ENCODE measurements around the gene PTGDS. TPM values are rescaled to one million over a fixed set of nuclear protein-coding genes. Genes with fewer than 3 reads are reported as not detected.

The PTGDS gene
- total RNA-seq, 1 donor from 2014 or later = 3.8 TPM

DNA sequence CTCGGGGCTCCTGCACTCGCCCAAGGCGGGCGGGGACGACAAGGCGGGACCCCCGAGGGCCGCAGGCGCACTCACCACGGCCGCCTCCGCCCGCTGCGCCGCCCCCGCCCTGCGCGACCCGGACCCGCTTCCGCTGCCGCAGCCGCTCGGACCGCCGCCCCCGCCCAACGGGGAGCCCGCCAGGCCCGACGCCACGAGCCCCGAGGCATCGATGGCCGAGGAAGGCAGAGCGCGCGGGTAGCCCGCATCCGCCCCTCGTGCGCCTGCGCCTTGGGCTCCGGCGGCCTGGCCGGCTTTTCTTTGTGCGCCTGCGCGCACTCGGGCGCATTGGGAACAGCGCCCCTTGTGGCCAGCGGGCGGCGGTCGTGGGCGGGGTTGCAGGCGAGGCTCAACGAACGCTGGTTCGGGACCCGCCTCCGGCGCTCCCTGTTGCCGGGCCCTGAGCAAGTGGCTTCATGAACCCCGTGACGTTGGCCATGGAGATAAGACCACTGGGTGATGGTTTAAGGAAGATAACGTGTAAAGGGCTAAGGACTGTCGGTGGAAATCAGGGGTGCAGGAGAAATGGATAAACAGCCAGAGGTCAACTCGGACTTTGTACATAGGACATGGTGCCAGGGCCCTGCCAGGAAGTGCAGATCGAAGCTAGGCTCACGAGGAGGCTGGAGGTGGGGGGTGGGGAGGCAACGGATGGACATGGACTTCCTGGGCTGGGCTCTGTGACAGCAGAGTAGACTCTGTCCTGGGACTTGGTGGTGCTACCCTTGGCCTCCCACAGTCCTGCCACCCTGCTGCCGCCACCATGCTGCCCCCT is 32.6 kb upstream of the PTGDS start, which contains the start of the genes C8G and FBXW5:
C8G (plus strand) TSS at position 725 of the 814 bp plus-strand sequence; CDS start at position 803, 78 bp downstream.
FBXW5 (minus strand) TSS at position 220 of the 814 bp plus-strand sequence. CDS start 655 bp downstream, outside the sequence.
- H3K27me3 ChIP-seq (ENCODE audit: control insufficient read depth, insufficient read depth, low read length) = no peaks in the 10 kb centered on the region
- peaks cover 1% of the 10 kb centered on the region for H3K36me3 ChIP-seq (ENCODE audit: control insufficient read depth, insufficient read depth, low read length)
- H3K4me3 ChIP-seq (ENCODE audit: low read depth, low read length) = peak within 1 kb of the TSS; percentile 92
- DNase-seq (ENCODE audit: low read depth) = peak; percentile 34
- TF ChIP-seq, protein P1, sequence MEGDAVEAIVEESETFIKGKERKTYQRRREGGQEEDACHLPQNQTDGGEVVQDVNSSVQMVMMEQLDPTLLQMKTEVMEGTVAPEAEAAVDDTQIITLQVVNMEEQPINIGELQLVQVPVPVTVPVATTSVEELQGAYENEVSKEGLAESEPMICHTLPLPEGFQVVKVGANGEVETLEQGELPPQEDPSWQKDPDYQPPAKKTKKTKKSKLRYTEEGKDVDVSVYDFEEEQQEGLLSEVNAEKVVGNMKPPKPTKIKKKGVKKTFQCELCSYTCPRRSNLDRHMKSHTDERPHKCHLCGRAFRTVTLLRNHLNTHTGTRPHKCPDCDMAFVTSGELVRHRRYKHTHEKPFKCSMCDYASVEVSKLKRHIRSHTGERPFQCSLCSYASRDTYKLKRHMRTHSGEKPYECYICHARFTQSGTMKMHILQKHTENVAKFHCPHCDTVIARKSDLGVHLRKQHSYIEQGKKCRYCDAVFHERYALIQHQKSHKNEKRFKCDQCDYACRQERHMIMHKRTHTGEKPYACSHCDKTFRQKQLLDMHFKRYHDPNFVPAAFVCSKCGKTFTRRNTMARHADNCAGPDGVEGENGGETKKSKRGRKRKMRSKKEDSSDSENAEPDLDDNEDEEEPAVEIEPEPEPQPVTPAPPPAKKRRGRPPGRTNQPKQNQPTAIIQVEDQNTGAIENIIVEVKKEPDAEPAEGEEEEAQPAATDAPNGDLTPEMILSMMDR (IDR thresholded peaks at IDR 0.05; ENCODE audit: insufficient read depth, low read length, poor library complexity, severe bottlenecking) = peak; percentile 78

DNA sequence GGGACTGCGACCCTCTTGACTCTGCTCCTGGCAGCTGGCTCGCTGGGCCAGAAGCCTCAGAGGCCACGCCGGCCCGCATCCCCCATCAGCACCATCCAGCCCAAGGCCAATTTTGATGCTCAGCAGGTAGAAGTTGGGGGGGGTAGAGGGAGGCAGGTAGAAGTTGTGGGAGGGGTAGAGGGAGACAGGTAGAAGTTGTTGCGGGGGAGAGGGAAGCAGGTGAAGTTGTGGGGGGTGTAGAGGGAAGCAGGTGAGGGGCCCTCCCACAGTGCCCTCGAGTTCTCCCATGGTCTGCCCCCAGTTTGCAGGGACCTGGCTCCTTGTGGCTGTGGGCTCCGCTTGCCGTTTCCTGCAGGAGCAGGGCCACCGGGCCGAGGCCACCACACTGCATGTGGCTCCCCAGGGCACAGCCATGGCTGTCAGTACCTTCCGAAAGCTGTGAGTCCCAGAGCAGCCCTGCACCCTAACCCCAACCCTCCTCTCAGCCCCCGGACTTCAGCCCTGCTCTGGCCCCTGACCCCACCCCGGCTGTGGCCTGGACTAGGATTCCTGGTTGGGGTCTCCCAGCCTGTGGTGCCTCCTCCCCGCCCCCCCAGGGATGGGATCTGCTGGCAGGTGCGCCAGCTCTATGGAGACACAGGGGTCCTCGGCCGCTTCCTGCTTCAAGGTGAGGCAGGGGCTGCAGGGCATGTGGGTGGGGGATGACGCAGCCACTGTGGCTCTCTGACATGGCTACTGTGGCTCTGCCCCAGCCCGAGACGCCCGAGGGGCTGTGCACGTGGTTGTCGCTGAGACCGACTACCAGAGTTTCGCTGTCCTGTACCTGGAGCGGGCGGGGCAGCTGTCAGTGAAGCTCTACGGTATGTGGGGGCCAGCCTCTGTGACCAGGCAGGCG is 31.7 kb upstream of the PTGDS start:
- DNase-seq (ENCODE audit: low read depth) = no peak
- TF ChIP-seq, protein P1 (IDR thresholded peaks at IDR 0.05; ENCODE audit: insufficient read depth, low read length, poor library complexity, severe bottlenecking) = no peak
- H3K36me3 ChIP-seq (ENCODE audit: control insufficient read depth, insufficient read depth, low read length) = peaks cover 1% of the 10 kb centered on the region
- H3K27me3 ChIP-seq (ENCODE audit: control insufficient read depth, insufficient read depth, low read length) = no peaks in the 10 kb centered on the region
- H3K4me3 ChIP-seq (ENCODE audit: low read depth, low read length) = no peak overlapping the region

DNA sequence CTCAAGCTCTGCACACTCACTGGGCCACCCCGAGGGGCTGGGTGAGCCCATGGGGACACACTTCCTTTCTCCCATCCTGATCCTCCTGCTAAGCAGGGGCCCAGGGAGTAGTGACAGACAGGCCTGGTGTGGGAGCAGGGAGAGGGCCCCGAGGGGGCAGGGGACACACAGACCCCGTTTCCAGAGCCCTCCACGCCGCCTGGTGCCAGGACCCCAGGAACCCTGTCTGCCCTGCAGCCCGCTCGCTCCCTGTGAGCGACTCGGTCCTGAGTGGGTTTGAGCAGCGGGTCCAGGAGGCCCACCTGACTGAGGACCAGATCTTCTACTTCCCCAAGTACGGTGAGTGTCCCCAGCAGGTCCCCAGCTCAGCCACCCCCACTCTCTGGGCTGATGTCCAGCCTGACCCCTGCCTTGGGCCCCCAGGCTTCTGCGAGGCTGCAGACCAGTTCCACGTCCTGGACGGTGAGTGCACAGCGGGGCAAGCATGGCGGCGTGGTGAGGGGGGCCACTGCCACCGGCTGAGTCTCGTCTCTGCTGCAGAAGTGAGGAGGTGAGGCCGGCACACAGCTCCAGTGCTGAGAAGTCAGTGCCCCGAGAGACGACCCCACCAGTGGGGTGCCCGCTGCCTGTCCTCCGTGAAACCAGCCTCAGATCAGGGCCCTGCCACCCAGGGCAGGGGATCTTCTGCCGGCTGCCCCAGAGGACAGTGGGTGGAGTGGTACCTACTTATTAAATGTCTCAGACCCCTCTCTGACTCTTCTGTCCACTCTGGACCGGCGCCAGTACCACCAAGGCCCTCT is 30.9 kb upstream of the PTGDS start:
- Histone ChIP-seq H3K4me3 (ENCODE audit: low read depth, low read length) (no peak overlapping the region), H3K27me3 (ENCODE audit: control insufficient read depth, insufficient read depth, low read length) (no peaks in the 10 kb centered on the region), H3K36me3 (ENCODE audit: control insufficient read depth, insufficient read depth, low read length) (peaks cover 1% of the 10 kb centered on the region)
- TF ChIP-seq, protein P1 (IDR thresholded peaks at IDR 0.05; ENCODE audit: insufficient read depth, low read length, poor library complexity, severe bottlenecking) = no peak
- no peak for DNase-seq (ENCODE audit: low read depth)

DNA sequence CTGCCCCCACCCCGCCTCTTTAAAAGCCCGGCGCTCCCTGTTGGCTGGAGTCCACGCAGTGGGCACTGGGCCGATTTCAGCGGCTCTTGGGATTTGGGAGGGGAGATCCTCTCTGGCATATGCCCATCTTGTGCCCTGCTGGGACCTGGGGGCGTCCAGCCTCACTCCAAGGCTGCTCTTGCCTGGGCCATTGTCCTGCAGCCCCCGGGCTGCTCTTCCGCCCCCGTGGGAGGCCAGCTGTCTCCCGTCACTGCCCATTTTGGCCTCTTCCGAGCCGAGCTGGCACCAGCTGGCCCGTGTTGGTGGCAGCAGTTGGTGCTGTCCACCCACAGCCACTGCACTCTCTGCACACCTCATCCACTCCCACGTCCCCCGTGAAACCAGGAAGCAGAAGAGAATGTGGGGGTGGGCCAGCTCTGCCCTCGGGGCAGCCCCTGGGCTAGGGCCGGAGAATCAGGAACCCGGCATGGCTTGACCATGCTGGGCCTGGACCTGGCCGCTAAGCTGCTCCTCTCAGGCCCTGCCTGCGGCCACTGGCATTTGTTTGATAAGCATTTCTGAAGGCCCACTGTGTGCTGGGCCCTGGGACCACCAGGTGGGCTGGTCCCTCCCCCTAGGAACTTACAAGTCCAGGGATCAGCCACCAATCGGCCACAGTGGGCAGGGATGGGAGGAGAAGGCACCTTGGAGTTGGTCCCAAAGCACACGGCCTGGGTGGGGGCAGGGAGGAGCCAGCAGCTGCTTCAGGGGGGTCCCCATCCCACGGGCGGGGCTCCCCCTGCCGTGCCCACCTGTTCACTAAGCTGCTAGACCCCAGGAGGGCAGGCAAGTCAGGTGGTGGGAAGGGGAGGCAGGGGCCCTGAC is 30.0 kb upstream of the PTGDS start:
- no peak for DNase-seq (ENCODE audit: low read depth)
- TF ChIP-seq, protein P1 (IDR thresholded peaks at IDR 0.05; ENCODE audit: insufficient read depth, low read length, poor library complexity, severe bottlenecking) = no peak
- H3K4me3 ChIP-seq (ENCODE audit: low read depth, low read length) = no peak overlapping the region
- no peaks in the 10 kb centered on the region for H3K36me3 ChIP-seq (ENCODE audit: control insufficient read depth, insufficient read depth, low read length)
- H3K27me3 ChIP-seq (ENCODE audit: control insufficient read depth, insufficient read depth, low read length) = no peaks in the 10 kb centered on the region
